NT2/D1 (cell line): ENCODE results near the gene OGA.

ENCODE experiments used
- SUZ12 ChIP-seq: IDR thresholded peaks from 2 replicates; pipeline ENCODE4 v1.6.1; 2011; ENCODE audit not compliant: insufficient read length, insufficient read depth; ENCODE audit errors: extremely low read depth
- YY1 ChIP-seq: IDR thresholded peaks from 2 replicates; pipeline ENCODE4 v1.6.1; 2011; ENCODE audit not compliant: insufficient read length, insufficient read depth

- no peak for TF ChIP-seq YY1
- TF ChIP-seq SUZ12, result no peak
These were observed 30.2 kb upstream of the OGA start for GRCh38 chr10:101848408-101848807.
